PFSK-1 (cell line): ENCODE data around the gene ITGB1BP2.

Experiments
- FOXP2 ChIP-seq: optimal IDR thresholded peaks from 2 replicates; pipeline ENCODE3; 2011; ENCODE audit warnings: borderline replicate concordance, control low read depth, inconsistent platforms; ENCODE audit not compliant: insufficient read depth; ENCODE audit errors: extremely low read length, extremely low read depth
- POLR2AphosphoS5 ChIP-seq: IDR thresholded peaks from 2 replicates; pipeline ENCODE4 v1.6.1; 2012; ENCODE audit warnings: low read depth, mild to moderate bottlenecking, control low read depth, low read length, moderate library complexity
- SIN3A ChIP-seq: IDR thresholded peaks from 2 replicates; pipeline ENCODE4 v1.6.1; 2012; ENCODE audit warnings: mild to moderate bottlenecking, low read length, moderate library complexity, borderline replicate concordance; ENCODE audit not compliant: insufficient read depth
- TAF1 ChIP-seq: IDR thresholded peaks from 2 replicates; pipeline ENCODE4 v1.6.1; 2012; ENCODE audit warnings: low read length, control low read depth, borderline replicate concordance; ENCODE audit not compliant: insufficient read depth
- TF ChIP-seq, protein P1 (sequence below), 2 experiments: IDR thresholded peaks; 2 replicates each; pipeline versions ENCODE4 v1.6.1 to v1.8.0; 2011 to 2012; ENCODE audit warnings: low read depth in 2 of 2, low read length in 2 of 2, control low read depth in 1 of 2, inconsistent platforms in 1 of 2, mild to moderate bottlenecking in 1 of 2, moderate library complexity in 1 of 2; ENCODE audit not compliant: insufficient read depth in 1 of 2

DNA sequence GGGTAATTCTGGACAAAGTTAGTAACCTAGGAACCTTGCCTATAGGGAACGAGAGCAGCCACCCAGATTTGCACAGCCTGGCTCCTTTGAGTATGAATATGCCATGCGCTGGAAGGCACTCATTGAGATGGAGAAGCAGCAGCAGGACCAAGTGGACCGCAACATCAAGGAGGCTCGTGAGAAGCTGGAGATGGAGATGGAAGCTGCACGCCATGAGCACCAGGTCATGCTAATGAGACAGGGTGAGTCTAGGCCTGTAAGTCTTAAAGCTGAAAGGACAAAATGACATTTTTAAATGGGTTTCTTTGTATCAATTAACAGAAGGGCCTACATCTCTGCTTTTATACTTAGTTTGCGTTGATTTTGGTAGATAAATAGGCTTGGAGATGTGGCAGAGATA lies 4.7 kb upstream of the ITGB1BP2 start:
- TF ChIP-seq SIN3A (no peak), TAF1 (no peak), POLR2AphosphoS5 (no peak), FOXP2 (no peak)
- TF ChIP-seq, protein P1, sequence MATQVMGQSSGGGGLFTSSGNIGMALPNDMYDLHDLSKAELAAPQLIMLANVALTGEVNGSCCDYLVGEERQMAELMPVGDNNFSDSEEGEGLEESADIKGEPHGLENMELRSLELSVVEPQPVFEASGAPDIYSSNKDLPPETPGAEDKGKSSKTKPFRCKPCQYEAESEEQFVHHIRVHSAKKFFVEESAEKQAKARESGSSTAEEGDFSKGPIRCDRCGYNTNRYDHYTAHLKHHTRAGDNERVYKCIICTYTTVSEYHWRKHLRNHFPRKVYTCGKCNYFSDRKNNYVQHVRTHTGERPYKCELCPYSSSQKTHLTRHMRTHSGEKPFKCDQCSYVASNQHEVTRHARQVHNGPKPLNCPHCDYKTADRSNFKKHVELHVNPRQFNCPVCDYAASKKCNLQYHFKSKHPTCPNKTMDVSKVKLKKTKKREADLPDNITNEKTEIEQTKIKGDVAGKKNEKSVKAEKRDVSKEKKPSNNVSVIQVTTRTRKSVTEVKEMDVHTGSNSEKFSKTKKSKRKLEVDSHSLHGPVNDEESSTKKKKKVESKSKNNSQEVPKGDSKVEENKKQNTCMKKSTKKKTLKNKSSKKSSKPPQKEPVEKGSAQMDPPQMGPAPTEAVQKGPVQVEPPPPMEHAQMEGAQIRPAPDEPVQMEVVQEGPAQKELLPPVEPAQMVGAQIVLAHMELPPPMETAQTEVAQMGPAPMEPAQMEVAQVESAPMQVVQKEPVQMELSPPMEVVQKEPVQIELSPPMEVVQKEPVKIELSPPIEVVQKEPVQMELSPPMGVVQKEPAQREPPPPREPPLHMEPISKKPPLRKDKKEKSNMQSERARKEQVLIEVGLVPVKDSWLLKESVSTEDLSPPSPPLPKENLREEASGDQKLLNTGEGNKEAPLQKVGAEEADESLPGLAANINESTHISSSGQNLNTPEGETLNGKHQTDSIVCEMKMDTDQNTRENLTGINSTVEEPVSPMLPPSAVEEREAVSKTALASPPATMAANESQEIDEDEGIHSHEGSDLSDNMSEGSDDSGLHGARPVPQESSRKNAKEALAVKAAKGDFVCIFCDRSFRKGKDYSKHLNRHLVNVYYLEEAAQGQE (IDR thresholded peaks at IDR 0.05; ENCODE audit: insufficient read depth in 1 of 2, low read depth in 2 of 2, low read length in 2 of 2) = no peak
